Esophagus muscularis mucosa (tissue), 3 donors: ENCODE measurements around the gene PSG5.
"Not testable (repeated sequence)": the region's sequence is repeated elsewhere in the genome, so short reads cannot be mapped to it uniquely, and the experiment has no call there.

Experiments used
- CTCF ChIP-seq, 3 experiments: fragments of 200-600 bp in 2 of 3; fragments of 450-650 bp in 1 of 3; sonication (generic) in 2 of 3; IDR thresholded peaks; one replicate each; pipeline ENCODE4 v1.5.1; 2017 to 2019; ENCODE audit warnings: antibody characterized with exemption in 3 of 3, mild to moderate bottlenecking in 2 of 3, moderate library complexity in 1 of 3
- POLR2AphosphoS5 ChIP-seq, 2 donors: sonication (generic); formaldehyde crosslinking; IDR thresholded peaks; one replicate each; pipeline ENCODE4 v1.6.1; 2017; ENCODE audit warnings: antibody characterized with exemption in 2 of 2

GRCh38 chr19:43163135-43163534, 23.2 kb downstream of the PSG5 start:
- TF ChIP-seq POLR2AphosphoS5, CTCF (IDR thresholded peaks at IDR 0.05): not testable (repeated sequence)
